ENCODE measurements around the gene MSH5. TPM values are rescaled to one million over a fixed set of nuclear protein-coding genes. Genes with fewer than 3 reads are reported as not detected.

Gene MSH5
- total and polyA plus RNA-seq, 2 of the 13 experiments (the other 11 are each of a cell fraction or from before 2014, with no cell fraction given): 10.2 to 38.7 TPM

DNA sequence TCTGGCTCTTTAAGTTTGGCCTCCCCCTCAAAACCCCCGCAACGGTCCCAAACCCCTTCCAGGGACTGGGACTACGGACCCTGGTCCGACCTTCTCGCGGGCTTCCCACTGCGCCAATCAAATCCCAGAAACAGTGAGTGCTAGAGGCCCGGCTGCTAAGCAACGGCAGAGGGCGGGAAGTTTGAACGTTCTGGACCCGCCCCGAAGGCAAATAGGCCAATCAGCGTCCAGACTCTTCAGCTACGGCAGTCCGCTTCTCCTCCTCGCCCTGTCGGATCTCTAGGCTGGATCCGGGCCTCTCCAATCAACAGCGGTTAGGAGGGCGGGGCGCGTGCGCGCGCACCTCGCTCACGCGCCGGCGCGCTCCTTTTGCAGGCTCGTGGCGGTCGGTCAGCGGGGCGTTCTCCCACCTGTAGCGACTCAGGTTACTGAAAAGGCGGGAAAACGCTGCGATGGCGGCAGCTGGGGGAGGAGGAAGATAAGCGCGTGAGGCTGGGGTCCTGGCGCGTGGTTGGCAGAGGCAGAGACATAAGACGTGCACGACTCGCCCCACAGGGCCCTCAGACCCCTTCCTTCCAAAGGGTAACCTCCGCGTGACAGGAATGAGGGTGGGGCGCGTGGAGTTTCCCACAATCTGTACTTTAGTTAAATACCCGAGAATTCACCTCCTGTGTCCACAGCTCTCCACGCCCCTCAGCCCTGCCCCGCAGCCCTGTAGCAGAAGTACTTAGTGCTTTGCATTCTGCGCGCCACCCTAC, at the start of gene MSH5 (continued):
- TF ChIP-seq, protein P1, sequence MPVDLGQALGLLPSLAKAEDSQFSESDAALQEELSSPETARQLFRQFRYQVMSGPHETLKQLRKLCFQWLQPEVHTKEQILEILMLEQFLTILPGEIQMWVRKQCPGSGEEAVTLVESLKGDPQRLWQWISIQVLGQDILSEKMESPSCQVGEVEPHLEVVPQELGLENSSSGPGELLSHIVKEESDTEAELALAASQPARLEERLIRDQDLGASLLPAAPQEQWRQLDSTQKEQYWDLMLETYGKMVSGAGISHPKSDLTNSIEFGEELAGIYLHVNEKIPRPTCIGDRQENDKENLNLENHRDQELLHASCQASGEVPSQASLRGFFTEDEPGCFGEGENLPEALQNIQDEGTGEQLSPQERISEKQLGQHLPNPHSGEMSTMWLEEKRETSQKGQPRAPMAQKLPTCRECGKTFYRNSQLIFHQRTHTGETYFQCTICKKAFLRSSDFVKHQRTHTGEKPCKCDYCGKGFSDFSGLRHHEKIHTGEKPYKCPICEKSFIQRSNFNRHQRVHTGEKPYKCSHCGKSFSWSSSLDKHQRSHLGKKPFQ (CRISPR knock-in tag; IDR thresholded peaks at IDR 0.05; ENCODE audit: insufficient replicate concordance): peak; percentile 88
- peak; percentile 47; the same call in 1 of the 2 replicates for TF ChIP-seq REXO4 (CRISPR knock-in tag; IDR thresholded peaks at IDR 0.05; ENCODE audit: borderline replicate concordance)
- peak; percentile 99 for TF ChIP-seq ZNF552 (CRISPR knock-in tag; IDR thresholded peaks at IDR 0.05; ENCODE audit: borderline replicate concordance)
- peak; percentile 90 for TF ChIP-seq ZMYM2 (CRISPR knock-in tag; IDR thresholded peaks at IDR 0.05)
- no peak for TF ChIP-seq KDM1A (CRISPR knock-in tag; IDR thresholded peaks at IDR 0.05)
- no peak for TF ChIP-seq KDM4B (CRISPR knock-in tag; IDR thresholded peaks at IDR 0.05)
- TF ChIP-seq SSRP1 (CRISPR knock-in tag; IDR thresholded peaks at IDR 0.05): no peak; the same call in 1 of the 2 replicates
- TF ChIP-seq, protein P2, sequence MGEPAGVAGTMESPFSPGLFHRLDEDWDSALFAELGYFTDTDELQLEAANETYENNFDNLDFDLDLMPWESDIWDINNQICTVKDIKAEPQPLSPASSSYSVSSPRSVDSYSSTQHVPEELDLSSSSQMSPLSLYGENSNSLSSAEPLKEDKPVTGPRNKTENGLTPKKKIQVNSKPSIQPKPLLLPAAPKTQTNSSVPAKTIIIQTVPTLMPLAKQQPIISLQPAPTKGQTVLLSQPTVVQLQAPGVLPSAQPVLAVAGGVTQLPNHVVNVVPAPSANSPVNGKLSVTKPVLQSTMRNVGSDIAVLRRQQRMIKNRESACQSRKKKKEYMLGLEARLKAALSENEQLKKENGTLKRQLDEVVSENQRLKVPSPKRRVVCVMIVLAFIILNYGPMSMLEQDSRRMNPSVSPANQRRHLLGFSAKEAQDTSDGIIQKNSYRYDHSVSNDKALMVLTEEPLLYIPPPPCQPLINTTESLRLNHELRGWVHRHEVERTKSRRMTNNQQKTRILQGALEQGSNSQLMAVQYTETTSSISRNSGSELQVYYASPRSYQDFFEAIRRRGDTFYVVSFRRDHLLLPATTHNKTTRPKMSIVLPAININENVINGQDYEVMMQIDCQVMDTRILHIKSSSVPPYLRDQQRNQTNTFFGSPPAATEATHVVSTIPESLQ (CRISPR knock-in tag; conservative IDR thresholded peaks at IDR 0.05): peak; percentile 87
- no peak for TF ChIP-seq TBP (CRISPR knock-in tag; IDR thresholded peaks at IDR 0.05)
- TF ChIP-seq ATAD3A (CRISPR knock-in tag; IDR thresholded peaks at IDR 0.05): peak; percentile 87; the same call in 1 of the 2 replicates
- no peak for TF ChIP-seq ZNF234 (CRISPR knock-in tag; conservative IDR thresholded peaks at IDR 0.05)
- peak; percentile 98 for TF ChIP-seq ZNF510 (CRISPR knock-in tag; IDR thresholded peaks at IDR 0.05; ENCODE audit: low read depth)
- TF ChIP-seq, protein P3, sequence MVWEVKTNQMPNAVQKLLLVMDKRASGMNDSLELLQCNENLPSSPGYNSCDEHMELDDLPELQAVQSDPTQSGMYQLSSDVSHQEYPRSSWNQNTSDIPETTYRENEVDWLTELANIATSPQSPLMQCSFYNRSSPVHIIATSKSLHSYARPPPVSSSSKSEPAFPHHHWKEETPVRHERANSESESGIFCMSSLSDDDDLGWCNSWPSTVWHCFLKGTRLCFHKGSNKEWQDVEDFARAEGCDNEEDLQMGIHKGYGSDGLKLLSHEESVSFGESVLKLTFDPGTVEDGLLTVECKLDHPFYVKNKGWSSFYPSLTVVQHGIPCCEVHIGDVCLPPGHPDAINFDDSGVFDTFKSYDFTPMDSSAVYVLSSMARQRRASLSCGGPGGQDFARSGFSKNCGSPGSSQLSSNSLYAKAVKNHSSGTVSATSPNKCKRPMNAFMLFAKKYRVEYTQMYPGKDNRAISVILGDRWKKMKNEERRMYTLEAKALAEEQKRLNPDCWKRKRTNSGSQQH (CRISPR knock-in tag; IDR thresholded peaks at IDR 0.05; ENCODE audit: low read depth): peak; percentile 91
- no peak for TF ChIP-seq POLR2AphosphoS2 (IDR thresholded peaks at IDR 0.05; ENCODE audit: low read depth, low read length)
- TF ChIP-seq PRPF4 (IDR thresholded peaks at IDR 0.05; ENCODE audit: low read depth, low read length, poor library complexity, severe bottlenecking): peak; percentile 88
- peak; percentile 76 for TF ChIP-seq THAP11 (CRISPR knock-in tag; IDR thresholded peaks at IDR 0.05)
- no peak for TF ChIP-seq GTF3A (CRISPR knock-in tag; conservative IDR thresholded peaks at IDR 0.05)
- TF ChIP-seq ZNF883 (CRISPR knock-in tag; IDR thresholded peaks at IDR 0.05; ENCODE audit: not compliant biosample characterization): peak; percentile 100
- peak; percentile 52; the same call in 1 of the 2 replicates for TF ChIP-seq ZNF34 (CRISPR knock-in tag; IDR thresholded peaks at IDR 0.05; ENCODE audit: borderline replicate concordance)
- TF ChIP-seq EED (CRISPR knock-in tag; IDR thresholded peaks at IDR 0.05): no peak; the same call in 1 of the 2 replicates
- no peak for TF ChIP-seq MLLT10 (CRISPR knock-in tag; IDR thresholded peaks at IDR 0.05)
- no peak for TF ChIP-seq FOXA1 (IDR thresholded peaks at IDR 0.05)
- peak; percentile 54 for TF ChIP-seq FOXA1 (CRISPR knock-in tag; IDR thresholded peaks at IDR 0.05)
- no peak for TF ChIP-seq TAF15 (IDR thresholded peaks at IDR 0.05; ENCODE audit: low read depth, low read length, poor library complexity, severe bottlenecking)
- TF ChIP-seq PHF5A (CRISPR knock-in tag; IDR thresholded peaks at IDR 0.05; ENCODE audit: low read depth, unreplicated experiment): peak; percentile 82
- TF ChIP-seq TEAD2 (CRISPR knock-in tag; IDR thresholded peaks at IDR 0.05): peak; percentile 90; the same call in 1 of the 2 replicates
- peak; percentile 35 for TF ChIP-seq ELF1 (CRISPR knock-in tag; IDR thresholded peaks at IDR 0.05)
- TF ChIP-seq BCL6 (CRISPR knock-in tag; IDR thresholded peaks at IDR 0.05): peak; percentile 46; the same call in 1 of the 2 replicates

Measured in HepG2 (cell line).